ENCODE measurements around the gene PEX5L. TPM values are rescaled to one million over a fixed set of nuclear protein-coding genes. Genes with fewer than 3 reads are reported as not detected.

The PEX5L gene
- total RNA-seq, 4 donors from 2014 or later = 1.2 TPM; not detected in 3

GRCh38 chr3:179929091-179929529 is 107.6 kb downstream of the PEX5L start:
- 11 to 28% methylated on average over 1 of the region's 1 CpG for WGBS, 2 donors (ENCODE audit: low coverage in 1 of 2)
- Histone ChIP-seq H3K27ac (no peak overlapping the region), H3K27me3 (no peaks in the 10 kb centered on the region), H3K4me1 (no peaks in the 10 kb centered on the region), H3K4me3 (no peak overlapping the region), H3K9me3 (no peaks in the 10 kb centered on the region), H3K36me3 (no peaks in the 10 kb centered on the region)
- in situ Hi-C loops (cut with MboI; ENCODE audit: low pct_ligation_motif_present in 1 of 4, low pct_unique_long_range_greater_than_20kb in 1 of 4, low sequenced_read_pairs in 3 of 4) = no loop called here
- TF ChIP-seq POLR2AphosphoS5 (IDR thresholded peaks at IDR 0.05) = no peak
- no peak for TF ChIP-seq EP300 (IDR thresholded peaks at IDR 0.05; ENCODE audit: low read depth)
- peak; percentile 28 to 63 (median 53) for TF ChIP-seq CTCF (IDR thresholded peaks at IDR 0.05)
- TF ChIP-seq POLR2A (IDR thresholded peaks at IDR 0.05) = no peak
- peak; percentile 21 for DNase-seq
- intact Hi-C loops (cut with DNase I; ENCODE audit: low total_unique reads) = no loop called here

GRCh38 chr3:179927191-179927590 is 109.5 kb downstream of the PEX5L start:
- Histone ChIP-seq H3K4me3 (no peak overlapping the region), H3K9me3 (no peaks in the 10 kb centered on the region), H3K27ac (no peak overlapping the region), H3K27me3 (no peaks in the 10 kb centered on the region), H3K36me3 (no peaks in the 10 kb centered on the region), H3K4me1 (no peaks in the 10 kb centered on the region)
- in situ Hi-C loops (cut with MboI; ENCODE audit: low pct_ligation_motif_present in 1 of 4, low pct_unique_long_range_greater_than_20kb in 1 of 4, low sequenced_read_pairs in 3 of 4) = no loop called here
- TF ChIP-seq CTCF (IDR thresholded peaks at IDR 0.05) (no peak), EP300 (IDR thresholded peaks at IDR 0.05; ENCODE audit: low read depth) (no peak), POLR2AphosphoS5 (IDR thresholded peaks at IDR 0.05) (no peak)
- DNase-seq = no peak
- 70 to 73% methylated on average over 2 to 3 of the region's 3 CpGs for WGBS, 2 donors (ENCODE audit: low coverage in 1 of 2)
- intact Hi-C loops (cut with DNase I; ENCODE audit: low total_unique reads) = loop anchor here (1.0 kb wide), 1 partner anchor 43 kb away; no protein-coding TSS in a partner anchor

GRCh38 chr3:179921951-179922350 is 114.8 kb downstream of the PEX5L start:
- in situ Hi-C loops (cut with MboI; ENCODE audit: low pct_ligation_motif_present in 1 of 4, low pct_unique_long_range_greater_than_20kb in 1 of 4, low sequenced_read_pairs in 3 of 4) = no loop called here
- 68 to 84% methylated on average over 3 of the region's 3 CpGs for WGBS, 2 donors (ENCODE audit: low coverage in 1 of 2)
- Histone ChIP-seq H3K27me3 (no peaks in the 10 kb centered on the region), H3K4me3 (no peak overlapping the region), H3K4me1 (no peaks in the 10 kb centered on the region), H3K9me3 (no peaks in the 10 kb centered on the region), H3K36me3 (no peaks in the 10 kb centered on the region), H3K27ac (no peak overlapping the region)
- DNase-seq = no peak
- TF ChIP-seq CTCF (IDR thresholded peaks at IDR 0.05) (no peak), POLR2AphosphoS5 (IDR thresholded peaks at IDR 0.05) (no peak), EP300 (IDR thresholded peaks at IDR 0.05; ENCODE audit: low read depth) (no peak), POLR2A (IDR thresholded peaks at IDR 0.05) (no peak)
- intact Hi-C loops (cut with DNase I; ENCODE audit: low total_unique reads) = no loop called here

- no peaks in the 10 kb centered on the region for H3K27me3 ChIP-seq
- in situ Hi-C loops (cut with MboI; ENCODE audit: low pct_ligation_motif_present in 1 of 4, low pct_unique_long_range_greater_than_20kb in 1 of 4, low sequenced_read_pairs in 3 of 4) (no loop called here), intact Hi-C loops (cut with DNase I; ENCODE audit: low total_unique reads) (no loop called here)
- 55 to 71% methylated on average over 4 of the region's 4 CpGs for WGBS, 2 donors (ENCODE audit: low coverage in 1 of 2)
- no peak for DNase-seq
- TF ChIP-seq POLR2A (IDR thresholded peaks at IDR 0.05) (no peak), EP300 (IDR thresholded peaks at IDR 0.05; ENCODE audit: low read depth) (no peak), CTCF (IDR thresholded peaks at IDR 0.05) (no peak)
- no peak overlapping the region for H3K4me3 ChIP-seq
- H3K9me3 ChIP-seq = no peaks in the 10 kb centered on the region
- H3K4me1 ChIP-seq = no peaks in the 10 kb centered on the region
- no peaks in the 10 kb centered on the region for H3K36me3 ChIP-seq
- no peak overlapping the region for H3K27ac ChIP-seq
Observed at GRCh38 chr3:179921500-179921899, 115.2 kb downstream of the PEX5L start.
